ENCODE results near the gene ZNF506.
"Not testable (repeated sequence)": the region's sequence is repeated elsewhere in the genome, so short reads cannot be mapped to it uniquely, and the experiment has no call there.

GRCh38 chr19:19785476-19785875 is 36.1 kb downstream of the ZNF506 start:
- TF ChIP-seq CTCF (IDR thresholded peaks at IDR 0.05; ENCODE audit: poor library complexity); EZH2 (IDR thresholded peaks at IDR 0.05; ENCODE audit: borderline replicate concordance); EZH2phosphoT487 (IDR thresholded peaks at IDR 0.05; ENCODE audit: low read depth, severe bottlenecking, unreplicated experiment): not testable (repeated sequence)
